GM23338 (cell line): Measurements from ENCODE around the gene GAA. TPM values are rescaled to one million over a fixed set of nuclear protein-coding genes. Genes with fewer than 3 reads are reported as not detected.

Source experiments
- ATAC-seq: fragments of 200-7000 bp; cut with Tn5 transposase; 3 replicates; pipeline ENCODE4 v1.9.1; 2020
- DNase-seq: peaks from one replicate; pipeline ENCODE4 v3.0.0-alpha.2; 2015; ENCODE audit warnings: low spot score
- H2AFZ ChIP-seq: fragments of 200-600 bp; sonication (generic); 2 replicates; pipeline ENCODE4 v1.8.0; 2016; ENCODE audit warnings: antibody characterized with exemption, mild to moderate bottlenecking, moderate library complexity
- H3F3A ChIP-seq: fragments of 200-600 bp; sonication (generic); replicated peaks from 2 replicates; pipeline ENCODE4 v1.8.0; 2017; ENCODE audit warnings: antibody characterized with exemption, mixed run types, low read depth
- H3K27ac ChIP-seq: fragments of 200-600 bp; sonication (generic); 2 replicates; pipeline ENCODE4 v1.6.1; 2016; ENCODE audit warnings: low read depth
- H3K27me3 ChIP-seq: fragments of 200-600 bp; sonication (generic); 2 replicates; pipeline ENCODE4 v1.8.0; 2016; ENCODE audit warnings: mild to moderate bottlenecking, mixed run types, moderate library complexity; ENCODE audit not compliant: insufficient read depth
- H3K36me3 ChIP-seq: fragments of 200-600 bp; sonication (generic); 2 replicates; pipeline ENCODE4 v1.8.0; 2016; ENCODE audit warnings: mild to moderate bottlenecking; ENCODE audit not compliant: insufficient read depth
- H3K4me1 ChIP-seq: fragments of 200-600 bp; sonication (generic); 2 replicates; pipeline ENCODE4 v1.8.0; 2016; ENCODE audit warnings: mild to moderate bottlenecking, moderate library complexity; ENCODE audit not compliant: insufficient read depth
- H3K4me2 ChIP-seq: fragments of 200-600 bp; sonication (generic); 2 replicates; pipeline ENCODE4 v1.7.1; 2017; ENCODE audit warnings: mixed run types
- H3K4me3 ChIP-seq: fragments of 200-600 bp; sonication (generic); 2 replicates; pipeline ENCODE4 v1.6.1; 2016; ENCODE audit warnings: mixed run types
- H3K79me2 ChIP-seq: fragments of 200-600 bp; sonication (generic); replicated peaks from 2 replicates; pipeline ENCODE4 v1.8.0; 2017; ENCODE audit warnings: mild to moderate bottlenecking; ENCODE audit not compliant: insufficient read depth
- H3K9me2 ChIP-seq: fragments of 200-600 bp; sonication (generic); 2 replicates; pipeline ENCODE4 v1.8.0; 2017; ENCODE audit not compliant: insufficient read depth
- H4K20me1 ChIP-seq: fragments of 200-600 bp; sonication (generic); replicated peaks from 2 replicates; pipeline ENCODE4 v1.8.0; 2017; ENCODE audit warnings: mild to moderate bottlenecking; ENCODE audit not compliant: insufficient read depth
- H3K27ac Mint-ChIP-seq: 2 replicates; pipeline ENCODE4 v1.8.0; 2020; ENCODE audit warnings: inconsistent platforms, mild to moderate bottlenecking, moderate library complexity, mixed read lengths
- H3K27me3 Mint-ChIP-seq: 3 replicates; pipeline ENCODE4 v1.8.0; 2022; ENCODE audit warnings: low read depth, mild to moderate bottlenecking, moderate library complexity, mixed read lengths, inconsistent platforms; ENCODE audit not compliant: insufficient read depth, poor library complexity
- H3K36me3 Mint-ChIP-seq: 3 replicates; pipeline ENCODE4 v1.8.0; 2021; ENCODE audit warnings: low read depth, mild to moderate bottlenecking, inconsistent platforms, moderate library complexity, mixed read lengths
- H3K4me1 Mint-ChIP-seq: 3 replicates; pipeline ENCODE4 v1.8.0; 2020; ENCODE audit warnings: mild to moderate bottlenecking, inconsistent platforms, mixed read lengths
- H3K4me3 Mint-ChIP-seq: 3 replicates; pipeline ENCODE4 v1.8.0; 2021; ENCODE audit warnings: moderate library complexity, mild to moderate bottlenecking, inconsistent platforms, mixed read lengths
- H3K9me3 Mint-ChIP-seq: 3 replicates; pipeline ENCODE4 v1.8.0; 2020; ENCODE audit warnings: moderate library complexity, mild to moderate bottlenecking, inconsistent platforms, mixed read lengths
- CREB1 ChIP-seq: fragments of 250-450 bp; sonication (Bioruptor Pico); IDR thresholded peaks from 2 replicates; pipeline ENCODE4 v1.5.0; 2020; ENCODE audit warnings: low read depth, mild to moderate bottlenecking, moderate library complexity
- JUNB ChIP-seq: IDR thresholded peaks from one replicate; pipeline ENCODE4 v1.6.1; 2016; ENCODE audit warnings: antibody characterized with exemption; ENCODE audit not compliant: unreplicated experiment
- NANOG ChIP-seq: IDR thresholded peaks from 2 replicates; pipeline ENCODE4 v1.6.1; 2016; ENCODE audit warnings: antibody characterized with exemption, borderline replicate concordance
- POLR2AphosphoS5 ChIP-seq: IDR thresholded peaks from 2 replicates; pipeline ENCODE4 v1.6.1; 2016; ENCODE audit warnings: antibody characterized with exemption, low read depth
- ZNF114 ChIP-seq: fragments of 250-450 bp; sonication (Bioruptor Pico); IDR thresholded peaks from 2 replicates; pipeline ENCODE4 v1.5.0; 2020; ENCODE audit warnings: mild to moderate bottlenecking, moderate library complexity
- ZNF331 ChIP-seq: fragments of 250-450 bp; sonication (Bioruptor Pico); IDR thresholded peaks from 2 replicates; pipeline ENCODE4 v1.5.0; 2020; ENCODE audit warnings: low read depth, mild to moderate bottlenecking, moderate library complexity
- polyA plus RNA-seq: library from polyadenylated mRNA; unstranded; fragments of >200 nt; fragmentation: Nextera tagmentation; extraction: Ambion mirVana; gene quantifications from 2 replicates; pipeline ENCODE4 v1.2.1, GENCODE V29; 2016
- total RNA-seq: library from RNA; depleted of rRNA; stranded (reverse); fragments of >200 nt; shearing (Covaris generic); gene quantifications from 2 replicates; pipeline ENCODE4 v1.2.3, GENCODE V29; 2014
- TF ChIP-seq, protein P1 (sequence below): IDR thresholded peaks from one replicate; pipeline ENCODE4 v1.6.1; 2018; ENCODE audit warnings: antibody characterized with exemption; ENCODE audit not compliant: unreplicated experiment
- TF ChIP-seq, protein P2 (sequence below): IDR thresholded peaks from 2 replicates; pipeline ENCODE4 v1.6.1; 2016; ENCODE audit warnings: antibody characterized with exemption

The GAA gene
- total and polyA plus RNA-seq, 2 experiments from 2014 or later: 72.5 to 98.1 TPM

- no peak for DNase-seq
- Histone ChIP-seq H3K4me3 (no peak overlapping the region), H3K27ac (no peak overlapping the region), H3K79me2 (no peaks in the 10 kb centered on the region), H3K9me2 (no peaks in the 10 kb centered on the region), H2AFZ (no peak overlapping the region), H3F3A (0 out of 2 replicates have a peak, but pooled peaks cover 5% of the 10 kb centered on the region), H3K27me3 (no peaks in the 10 kb centered on the region), H3K36me3 (no peaks in the 10 kb centered on the region; the same call in 1 of the 2 replicates), H3K4me1 (peaks cover 3% of the 10 kb centered on the region; the same call in 1 of the 2 replicates), H4K20me1 (no peaks in the 10 kb centered on the region), H3K4me2 (no peak overlapping the region)
- H3K27me3 Mint-ChIP-seq: peaks cover 5% of the 10 kb centered on the region
- H3K27ac Mint-ChIP-seq: no peak overlapping the region
- H3K4me3 Mint-ChIP-seq: no peak overlapping the region
- H3K4me1 Mint-ChIP-seq: peaks cover 14% of the 10 kb centered on the region
- H3K36me3 Mint-ChIP-seq: peaks cover 23% of the 10 kb centered on the region; the same call in 2 of the 3 replicates
- no peak for ATAC-seq
- TF ChIP-seq ZNF331 (CRISPR knock-in tag) (no peak), CREB1 (no peak)
- H3K9me3 Mint-ChIP-seq: no peaks in the 10 kb centered on the region; the same call in 1 of the 3 replicates
These were observed 13.4 kb downstream of the GAA start for GRCh38 chr17:80114758-80115157.

DNA sequence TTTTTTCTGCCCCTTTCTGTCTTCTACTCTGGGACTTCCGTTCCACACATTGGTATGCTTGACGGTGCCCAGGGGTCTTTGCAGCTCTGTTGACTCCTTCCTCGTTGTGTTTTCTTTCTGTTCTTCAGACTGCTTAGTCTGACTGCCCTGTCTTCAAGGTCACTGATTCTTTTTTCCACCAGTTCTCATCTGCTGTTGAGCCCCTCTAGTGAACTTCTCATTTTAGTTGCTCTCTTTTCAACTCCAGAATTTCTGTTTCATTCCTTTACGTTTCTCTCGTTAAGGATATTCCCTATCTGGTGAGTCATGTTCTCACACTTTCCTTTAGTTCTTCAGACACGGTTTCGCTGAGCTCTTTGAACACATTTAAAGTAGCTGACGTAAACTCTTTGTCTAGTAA lies 13.8 kb downstream of the GAA start:
- H3K4me3 ChIP-seq: no peak overlapping the region
- TF ChIP-seq NANOG (no peak), ZNF114 (no peak), JUNB (no peak), CREB1 (no peak), POLR2AphosphoS5 (no peak)
- TF ChIP-seq, protein P1, sequence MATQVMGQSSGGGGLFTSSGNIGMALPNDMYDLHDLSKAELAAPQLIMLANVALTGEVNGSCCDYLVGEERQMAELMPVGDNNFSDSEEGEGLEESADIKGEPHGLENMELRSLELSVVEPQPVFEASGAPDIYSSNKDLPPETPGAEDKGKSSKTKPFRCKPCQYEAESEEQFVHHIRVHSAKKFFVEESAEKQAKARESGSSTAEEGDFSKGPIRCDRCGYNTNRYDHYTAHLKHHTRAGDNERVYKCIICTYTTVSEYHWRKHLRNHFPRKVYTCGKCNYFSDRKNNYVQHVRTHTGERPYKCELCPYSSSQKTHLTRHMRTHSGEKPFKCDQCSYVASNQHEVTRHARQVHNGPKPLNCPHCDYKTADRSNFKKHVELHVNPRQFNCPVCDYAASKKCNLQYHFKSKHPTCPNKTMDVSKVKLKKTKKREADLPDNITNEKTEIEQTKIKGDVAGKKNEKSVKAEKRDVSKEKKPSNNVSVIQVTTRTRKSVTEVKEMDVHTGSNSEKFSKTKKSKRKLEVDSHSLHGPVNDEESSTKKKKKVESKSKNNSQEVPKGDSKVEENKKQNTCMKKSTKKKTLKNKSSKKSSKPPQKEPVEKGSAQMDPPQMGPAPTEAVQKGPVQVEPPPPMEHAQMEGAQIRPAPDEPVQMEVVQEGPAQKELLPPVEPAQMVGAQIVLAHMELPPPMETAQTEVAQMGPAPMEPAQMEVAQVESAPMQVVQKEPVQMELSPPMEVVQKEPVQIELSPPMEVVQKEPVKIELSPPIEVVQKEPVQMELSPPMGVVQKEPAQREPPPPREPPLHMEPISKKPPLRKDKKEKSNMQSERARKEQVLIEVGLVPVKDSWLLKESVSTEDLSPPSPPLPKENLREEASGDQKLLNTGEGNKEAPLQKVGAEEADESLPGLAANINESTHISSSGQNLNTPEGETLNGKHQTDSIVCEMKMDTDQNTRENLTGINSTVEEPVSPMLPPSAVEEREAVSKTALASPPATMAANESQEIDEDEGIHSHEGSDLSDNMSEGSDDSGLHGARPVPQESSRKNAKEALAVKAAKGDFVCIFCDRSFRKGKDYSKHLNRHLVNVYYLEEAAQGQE: no peak
- TF ChIP-seq, protein P2, sequence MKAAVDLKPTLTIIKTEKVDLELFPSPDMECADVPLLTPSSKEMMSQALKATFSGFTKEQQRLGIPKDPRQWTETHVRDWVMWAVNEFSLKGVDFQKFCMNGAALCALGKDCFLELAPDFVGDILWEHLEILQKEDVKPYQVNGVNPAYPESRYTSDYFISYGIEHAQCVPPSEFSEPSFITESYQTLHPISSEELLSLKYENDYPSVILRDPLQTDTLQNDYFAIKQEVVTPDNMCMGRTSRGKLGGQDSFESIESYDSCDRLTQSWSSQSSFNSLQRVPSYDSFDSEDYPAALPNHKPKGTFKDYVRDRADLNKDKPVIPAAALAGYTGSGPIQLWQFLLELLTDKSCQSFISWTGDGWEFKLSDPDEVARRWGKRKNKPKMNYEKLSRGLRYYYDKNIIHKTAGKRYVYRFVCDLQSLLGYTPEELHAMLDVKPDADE: no peak
- H3F3A ChIP-seq: 0 out of 2 replicates have a peak, but pooled peaks cover 5% of the 10 kb centered on the region
- no peak overlapping the region for H2AFZ ChIP-seq
- no peaks in the 10 kb centered on the region for H3K9me2 ChIP-seq
- no peak overlapping the region for H3K4me2 ChIP-seq
- H3K4me1 ChIP-seq: peaks cover 3% of the 10 kb centered on the region; the same call in 1 of the 2 replicates
- Mint-ChIP-seq H3K27me3 (peaks cover 5% of the 10 kb centered on the region), H3K27ac (no peak overlapping the region), H3K36me3 (peaks cover 23% of the 10 kb centered on the region; the same call in 2 of the 3 replicates), H3K9me3 (no peaks in the 10 kb centered on the region; the same call in 1 of the 3 replicates), H3K4me3 (no peak overlapping the region), H3K4me1 (peaks cover 14% of the 10 kb centered on the region)
- H4K20me1 ChIP-seq: no peaks in the 10 kb centered on the region
- no peaks in the 10 kb centered on the region for H3K27me3 ChIP-seq
- H3K27ac ChIP-seq: no peak overlapping the region
- no peak for ATAC-seq
- no peak for DNase-seq
- H3K79me2 ChIP-seq: no peaks in the 10 kb centered on the region
- H3K36me3 ChIP-seq: no peaks in the 10 kb centered on the region; the same call in 1 of the 2 replicates
